HG03442 (cell line): ENCODE data around the gene TDRKH.

Experiments
- ATAC-seq: cut with Tn5 transposase; IDR thresholded peaks from one replicate; pipeline ENCODE4 v1.9.1; 2021; ENCODE audit warnings: mild to moderate bottlenecking, moderate library complexity; ENCODE audit not compliant: unreplicated experiment

Gene TDRKH, protein sequence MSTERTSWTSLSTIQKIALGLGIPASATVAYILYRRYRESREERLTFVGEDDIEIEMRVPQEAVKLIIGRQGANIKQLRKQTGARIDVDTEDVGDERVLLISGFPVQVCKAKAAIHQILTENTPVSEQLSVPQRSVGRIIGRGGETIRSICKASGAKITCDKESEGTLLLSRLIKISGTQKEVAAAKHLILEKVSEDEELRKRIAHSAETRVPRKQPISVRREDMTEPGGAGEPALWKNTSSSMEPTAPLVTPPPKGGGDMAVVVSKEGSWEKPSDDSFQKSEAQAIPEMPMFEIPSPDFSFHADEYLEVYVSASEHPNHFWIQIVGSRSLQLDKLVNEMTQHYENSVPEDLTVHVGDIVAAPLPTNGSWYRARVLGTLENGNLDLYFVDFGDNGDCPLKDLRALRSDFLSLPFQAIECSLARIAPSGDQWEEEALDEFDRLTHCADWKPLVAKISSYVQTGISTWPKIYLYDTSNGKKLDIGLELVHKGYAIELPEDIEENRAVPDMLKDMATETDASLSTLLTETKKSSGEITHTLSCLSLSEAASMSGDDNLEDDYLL

DNA sequence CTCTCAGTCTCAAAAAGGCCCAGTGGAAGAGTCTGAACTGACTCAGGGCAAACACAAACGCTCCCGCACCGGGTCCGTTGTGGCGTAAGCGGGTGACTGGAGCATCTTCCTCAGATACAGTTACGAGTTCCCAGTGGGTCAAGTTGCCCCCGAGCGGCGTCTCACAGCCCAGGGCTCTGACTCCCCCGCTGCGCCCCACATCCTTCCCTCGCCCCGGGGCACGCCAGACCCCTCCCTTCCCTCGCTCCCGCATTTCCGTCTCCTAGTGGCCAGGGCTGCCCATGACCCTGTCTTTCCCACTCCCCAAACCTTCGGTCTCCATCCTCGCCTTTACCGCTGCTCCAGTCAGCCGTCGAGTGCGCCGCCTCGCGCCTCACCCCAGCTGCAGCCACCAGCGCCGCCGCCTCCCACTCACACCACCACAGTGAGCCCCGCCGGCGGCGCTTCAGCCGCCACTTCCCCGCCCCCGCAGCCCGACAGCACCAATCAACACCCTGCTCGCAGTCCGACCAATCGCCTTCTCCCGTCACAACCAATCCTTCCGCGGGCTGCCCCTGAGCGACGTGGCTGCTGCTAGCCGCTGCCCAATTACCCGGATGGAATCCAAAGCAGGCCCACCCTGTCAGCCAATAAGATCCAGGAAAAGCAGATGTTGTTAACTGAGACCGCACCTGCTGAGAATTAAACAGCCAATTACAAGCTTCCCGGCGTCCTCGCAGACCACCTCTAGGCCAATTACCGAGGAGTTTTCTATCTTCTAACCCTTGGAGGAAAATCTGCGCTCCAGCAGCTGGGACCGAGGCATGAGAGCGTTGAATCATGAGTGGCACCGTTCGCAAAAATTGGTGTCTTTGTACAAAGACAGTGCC, at the start of gene TDRKH:
TSS of gene TDRKH (minus strand) at position 430 of the 869 bp plus-strand sequence. CDS start 7,478 bp downstream, outside the sequence.
- peak; percentile 91 for ATAC-seq

DNA sequence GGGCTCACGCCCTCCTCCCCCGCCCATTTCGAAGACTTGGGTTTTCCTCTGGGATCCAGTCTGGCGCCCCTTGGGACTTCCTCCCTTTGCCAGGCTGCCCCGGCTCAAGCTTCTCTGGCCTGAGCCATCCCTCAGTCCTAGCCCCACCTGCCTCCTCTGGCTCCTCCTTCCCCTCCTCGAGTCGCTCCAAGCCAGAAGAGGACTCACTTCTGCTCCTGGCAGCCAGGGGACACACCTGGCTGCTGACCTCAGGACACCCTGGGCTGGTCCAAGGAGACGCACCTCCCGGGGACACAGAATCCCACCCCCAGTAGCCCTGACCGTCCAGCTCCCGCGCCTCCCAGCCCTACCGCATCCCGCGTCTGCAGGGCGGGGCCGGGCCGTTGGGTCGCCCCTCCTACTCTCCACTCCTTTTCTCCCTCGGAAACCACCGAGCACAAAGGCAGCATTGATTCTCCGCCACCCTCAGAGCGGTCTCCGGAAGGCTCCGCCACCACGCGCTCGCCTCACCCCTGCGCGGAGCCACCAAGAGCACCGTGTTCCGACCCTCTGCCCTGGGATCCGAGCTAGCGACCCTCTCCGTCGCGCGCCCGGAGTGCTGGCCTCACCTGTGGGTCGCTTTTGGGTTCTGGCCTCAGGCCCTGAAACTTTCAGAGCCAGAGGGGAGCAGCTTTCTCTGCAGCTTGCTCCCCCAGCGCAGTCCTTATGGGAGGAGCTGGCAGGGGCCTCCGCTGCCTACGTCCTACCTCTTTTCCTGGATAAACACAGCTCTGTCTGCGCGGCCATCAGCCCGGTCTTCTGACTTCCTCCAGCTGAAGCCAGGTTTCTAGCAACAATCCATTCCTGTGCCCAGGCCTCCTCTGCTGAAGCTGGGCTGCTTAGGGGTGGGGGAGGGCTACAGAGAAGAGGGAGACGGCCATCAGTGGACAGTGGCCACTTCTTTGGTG, 49.4 kb upstream of the TDRKH start, which contains the start of gene C2CD4D:
TSS of gene C2CD4D (minus strand) at position 364 of the 947 bp plus-strand sequence. CDS start 831 bp downstream, outside the sequence.
- peak; percentile 29 for ATAC-seq

GRCh38 chr1:151839082-151839412, 48.7 kb upstream of the TDRKH start:
- ATAC-seq = no peak

DNA sequence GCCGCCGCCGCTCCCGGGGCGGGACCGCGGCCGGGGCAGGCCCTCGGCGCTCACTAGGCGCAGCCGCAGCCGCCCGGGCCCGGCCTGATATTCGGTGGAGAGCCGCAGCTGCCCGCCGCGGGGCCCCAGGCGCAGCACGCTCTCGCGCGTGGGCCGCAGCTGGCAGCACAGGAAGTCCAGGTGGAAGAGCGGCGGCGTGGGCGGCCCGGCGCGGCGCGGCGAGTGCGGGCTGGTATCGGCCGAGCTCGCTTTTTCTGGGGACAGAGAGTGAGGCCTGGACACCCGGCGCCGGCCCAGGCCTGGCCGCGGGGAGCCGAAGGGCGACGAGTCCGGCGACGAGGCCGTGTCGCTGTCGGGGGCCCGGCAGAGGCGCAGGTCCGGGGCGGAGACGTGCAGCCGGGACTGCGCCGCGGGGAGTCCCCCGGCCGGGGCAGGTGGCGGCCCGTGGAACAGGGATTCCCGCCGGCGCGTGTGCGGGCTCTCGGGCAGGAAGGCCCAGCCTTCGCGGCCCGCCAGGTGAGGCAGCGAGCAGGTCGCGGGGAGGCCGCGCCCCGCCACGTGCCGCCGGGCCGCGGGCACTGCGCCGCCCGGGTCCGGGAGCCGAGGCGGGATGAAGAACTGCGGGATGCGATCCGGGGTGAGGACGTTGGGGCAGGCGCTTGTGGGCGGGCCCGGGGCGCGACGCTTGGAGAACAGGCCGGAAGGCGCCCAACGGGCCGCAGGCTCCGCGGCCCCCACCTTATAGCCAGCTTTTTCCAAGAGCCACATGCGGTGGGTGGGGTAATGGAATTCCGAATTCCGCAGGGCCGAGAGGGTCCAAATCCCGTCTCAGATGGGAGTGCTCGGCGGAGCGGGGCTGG, 48.2 kb upstream of the TDRKH start:
- ATAC-seq = no peak

DNA sequence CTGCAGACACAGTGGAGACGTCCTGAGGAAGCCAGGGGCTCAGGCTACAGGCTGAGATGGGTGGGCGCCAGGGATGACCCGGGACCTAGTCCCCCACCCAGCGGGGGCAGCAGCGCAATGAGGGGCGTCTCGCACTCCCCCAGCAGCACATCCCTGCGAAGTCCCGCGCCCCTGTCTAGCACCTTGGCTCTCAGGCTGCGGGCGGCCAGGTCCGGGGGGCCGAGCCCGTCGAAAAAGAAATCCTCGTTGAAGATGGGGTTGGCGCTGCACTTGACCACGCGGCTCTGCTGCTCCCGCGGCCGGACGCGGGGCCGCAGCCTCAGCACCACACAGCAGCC, 47.6 kb upstream of the TDRKH start:
- ATAC-seq = no peak

DNA sequence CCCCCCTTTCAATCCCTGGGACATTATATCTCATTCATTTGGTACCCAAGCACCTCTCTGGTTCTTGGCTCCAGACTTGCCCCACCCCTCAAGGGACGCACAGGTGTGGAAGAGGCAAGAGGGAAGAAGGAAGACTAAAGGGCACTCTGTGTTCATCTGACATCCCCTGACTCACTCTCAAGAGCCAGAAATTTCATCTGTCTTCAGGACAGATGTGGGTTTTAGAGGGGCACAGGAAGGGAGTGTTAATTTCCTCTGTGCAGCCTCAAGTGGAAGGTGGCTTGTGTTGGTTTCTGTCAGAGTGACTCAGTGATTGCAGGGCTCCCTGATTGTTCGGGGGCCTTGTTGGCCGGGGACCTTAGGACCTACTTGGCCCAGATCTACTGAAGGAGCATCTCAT, 46.9 kb upstream of the TDRKH start:
- ATAC-seq = no peak

- ATAC-seq = no peak
Observed at GRCh38 chr1:151835596-151835995, 45.3 kb upstream of the TDRKH start.

DNA sequence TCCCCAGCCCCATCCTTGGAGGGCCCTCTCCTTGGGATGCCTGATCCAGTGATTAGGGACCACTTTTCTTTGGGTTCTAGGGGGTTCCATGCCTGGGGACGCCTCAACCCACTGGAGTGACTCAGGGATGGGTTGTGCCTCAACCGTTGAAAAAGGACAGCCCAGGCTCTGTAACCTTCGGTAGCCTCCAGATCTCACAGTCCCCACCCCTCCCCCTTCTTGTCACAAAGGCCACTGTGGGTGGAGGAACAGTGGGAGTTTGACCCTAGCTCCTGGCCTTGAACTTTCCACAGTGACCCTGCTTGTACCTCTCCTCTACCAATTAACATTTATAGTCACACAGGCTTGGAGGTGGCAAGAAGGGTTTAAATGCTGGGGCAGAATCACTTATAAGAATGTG, 43.9 kb upstream of the TDRKH start:
- ATAC-seq = no peak

- no peak for ATAC-seq
Observed at GRCh38 chr1:151833172-151833900, 43.0 kb upstream of the TDRKH start.

DNA sequence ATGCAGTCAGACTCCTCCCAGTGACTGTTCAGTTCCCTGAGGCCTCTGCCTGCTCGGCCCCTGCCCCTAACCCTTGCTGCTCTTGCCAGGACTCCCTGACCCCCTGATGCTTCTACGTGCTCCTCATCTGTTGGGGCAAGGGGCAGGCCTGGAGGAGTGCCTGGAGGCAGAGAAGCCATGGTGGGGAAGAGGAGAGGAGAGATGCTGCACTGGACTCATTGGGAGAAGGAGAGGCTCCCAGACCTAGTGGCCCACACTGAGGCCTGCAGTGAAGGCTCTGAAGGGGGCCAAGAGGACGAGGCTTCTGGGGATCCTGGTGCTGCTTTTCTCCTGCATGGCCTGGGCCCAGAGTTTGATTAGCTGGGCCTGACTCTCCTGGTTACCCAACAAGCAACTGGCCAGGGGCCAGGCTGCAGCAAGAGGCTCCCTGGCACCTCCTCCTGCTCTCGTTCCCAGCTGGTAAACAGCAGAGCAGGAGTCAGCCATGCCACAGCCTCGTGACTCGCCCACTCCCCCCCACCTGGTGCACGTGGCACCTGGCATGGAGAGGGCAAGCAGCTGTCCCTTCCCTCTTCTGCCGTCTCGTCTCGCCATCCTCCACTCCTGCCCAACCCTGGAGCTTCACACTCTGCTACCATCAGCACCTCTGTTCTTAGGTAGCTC, 42.1 kb upstream of the TDRKH start:
- no peak for ATAC-seq

DNA sequence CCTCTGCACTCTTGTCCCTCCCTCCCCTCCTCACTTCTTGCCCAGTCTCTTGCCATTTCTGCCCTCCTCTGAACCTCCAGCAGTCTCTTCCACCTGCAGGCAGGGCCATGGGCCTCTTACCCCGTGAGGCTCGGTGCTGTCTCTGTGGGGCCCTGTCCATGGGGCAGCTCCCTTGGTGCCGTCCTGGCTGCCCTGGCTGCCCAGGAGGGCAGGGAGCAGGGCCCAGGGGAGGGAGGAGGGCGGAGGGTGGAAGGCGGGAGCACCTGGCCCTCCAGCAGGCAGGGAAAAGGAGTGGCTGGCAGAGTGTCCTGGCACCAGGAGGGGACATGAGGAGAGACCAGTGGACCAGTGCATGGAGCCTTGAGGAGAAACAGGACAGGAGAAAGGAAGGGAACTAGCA, 41.3 kb upstream of the TDRKH start, which contains the start of gene RORC:
TSS of gene RORC (minus strand) at position 198 of the 400 bp plus-strand sequence. CDS start at position 160, 38 bp downstream.
- no peak for ATAC-seq

DNA sequence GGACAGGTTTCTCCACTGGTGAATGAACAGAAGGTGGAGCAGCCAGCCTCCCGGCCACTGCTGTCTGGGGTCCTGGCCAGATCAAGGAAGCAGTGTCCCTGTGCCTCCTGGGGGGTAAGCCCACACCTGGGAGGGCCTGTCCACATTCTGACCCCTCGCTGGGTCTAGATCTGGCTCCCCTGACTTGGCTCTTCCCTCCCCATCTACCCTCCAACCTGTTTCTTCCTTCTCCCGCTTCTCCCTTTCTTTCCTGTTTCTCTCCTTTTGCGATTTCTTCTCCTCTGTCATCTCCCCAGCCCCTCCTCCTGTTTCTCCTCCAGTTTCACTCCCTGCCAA, 40.9 kb upstream of the TDRKH start:
- no peak for ATAC-seq

DNA sequence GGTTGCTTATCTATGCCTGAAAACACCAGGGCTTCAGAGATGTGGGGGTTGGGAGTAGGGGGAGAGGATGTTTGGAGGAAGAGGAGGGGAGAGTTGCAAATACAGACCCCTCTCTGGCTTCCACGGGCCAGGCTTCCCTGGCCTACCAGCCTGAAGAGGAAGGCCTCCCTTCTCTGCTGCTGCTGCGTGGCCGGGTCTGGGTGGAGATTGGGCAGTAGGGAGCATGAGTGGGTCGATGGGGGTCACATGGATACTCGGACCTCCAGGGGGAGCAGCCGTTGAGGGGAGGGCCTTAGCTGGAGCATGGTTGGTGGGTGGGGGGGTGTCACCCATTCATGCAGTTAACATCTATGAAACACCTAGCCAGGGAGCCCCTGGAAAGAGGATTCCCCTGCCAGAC, 39.8 kb upstream of the TDRKH start:
- ATAC-seq = no peak

DNA sequence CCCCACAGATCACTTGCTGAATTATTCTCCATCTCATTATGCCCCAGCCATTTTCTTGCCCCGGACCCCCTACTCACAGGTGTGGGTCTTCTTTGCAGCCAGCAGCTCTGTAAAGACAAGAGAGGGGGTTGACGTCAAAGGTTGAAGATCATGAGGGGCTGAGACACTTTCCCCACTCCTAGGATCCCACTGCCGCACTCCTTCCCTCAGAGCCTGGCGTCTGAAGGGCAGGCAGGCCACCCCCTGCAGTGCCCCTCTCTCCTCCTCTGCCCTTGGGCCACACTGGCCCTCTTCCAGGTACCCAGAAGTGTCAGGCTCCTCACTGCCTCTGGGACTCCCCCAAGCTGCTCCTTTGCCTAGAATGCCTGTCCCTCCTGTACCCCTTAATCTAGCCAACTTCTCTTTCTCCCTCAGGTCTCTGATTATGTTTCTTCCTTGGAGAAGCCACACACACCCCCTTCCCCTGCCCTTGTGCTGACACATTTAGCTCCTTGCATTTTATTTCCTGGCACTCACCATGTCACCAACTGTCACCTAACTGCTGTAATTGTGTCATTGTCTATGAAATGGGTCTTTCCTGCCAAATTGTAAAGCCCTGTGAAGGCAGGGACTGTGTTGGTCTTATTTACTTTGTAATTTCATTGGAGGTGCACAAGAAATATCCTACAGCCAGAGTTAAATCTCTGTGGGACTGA, 39.2 kb upstream of the TDRKH start:
- ATAC-seq = no peak

- ATAC-seq = no peak
Observed at GRCh38 chr1:151828921-151829320, 38.6 kb upstream of the TDRKH start.

DNA sequence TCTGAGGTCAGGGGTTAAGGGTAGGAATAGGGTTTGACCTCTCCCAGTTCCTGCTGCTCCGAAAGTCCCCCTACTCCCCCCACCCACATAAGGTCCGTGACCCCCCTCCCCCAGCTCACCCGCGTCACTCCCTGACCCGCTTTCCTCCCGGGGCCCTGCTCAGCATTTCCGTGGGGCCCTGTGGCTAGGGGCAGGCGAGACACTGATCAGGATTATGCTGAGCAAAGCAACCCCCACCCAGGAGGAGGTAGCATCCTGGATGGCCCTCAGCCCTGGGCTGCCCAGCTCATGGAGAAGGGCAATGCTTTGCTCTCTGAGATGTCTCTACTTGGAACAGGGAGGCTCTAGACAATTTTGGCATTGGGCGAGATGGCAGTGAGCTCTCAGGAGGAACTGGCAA, 37.6 kb upstream of the TDRKH start:
- ATAC-seq = no peak

DNA sequence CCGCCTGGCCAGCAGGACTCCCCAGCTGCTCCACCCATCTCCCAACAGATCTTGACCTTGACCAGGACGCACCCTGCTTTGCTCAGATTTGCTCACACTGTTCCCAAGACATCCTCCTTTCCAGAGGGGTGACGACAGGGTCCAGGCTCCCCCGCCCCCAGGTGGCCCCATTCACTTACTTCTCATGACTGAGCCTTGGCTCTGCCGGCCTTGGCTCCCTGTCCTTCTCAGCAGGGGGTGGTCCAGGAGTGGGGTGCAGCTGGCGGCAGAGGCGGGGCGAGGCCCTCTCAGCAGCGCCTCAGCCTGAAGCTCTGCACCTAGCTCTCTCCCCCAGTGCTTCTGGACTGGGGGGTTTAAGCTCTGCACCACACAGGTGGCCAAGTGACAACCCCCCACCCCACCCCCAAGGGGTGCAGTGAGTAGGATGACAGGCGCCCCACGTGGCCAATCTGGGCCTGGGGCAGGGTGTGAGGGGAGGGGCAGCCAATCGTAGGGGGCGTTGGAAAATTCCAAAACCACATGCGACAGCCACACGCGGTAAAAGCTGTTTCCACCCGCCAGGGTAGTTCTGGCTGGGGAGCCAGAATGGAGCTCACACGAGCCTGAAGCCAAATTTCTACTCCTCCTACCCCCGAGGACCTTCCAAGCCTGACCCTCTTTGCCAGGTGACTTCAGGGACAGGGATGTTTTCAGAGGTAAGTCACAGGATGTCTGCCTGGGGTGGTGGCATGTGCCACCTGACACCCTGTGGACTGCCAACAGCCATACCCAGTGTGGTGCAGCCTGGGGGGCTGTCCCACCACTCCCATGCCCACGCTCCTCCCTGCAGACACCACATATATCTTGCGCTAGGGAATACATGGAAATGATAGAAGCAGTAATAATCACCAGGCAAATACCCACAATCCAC, 35.7 kb upstream of the TDRKH start:
- no peak for ATAC-seq
